Activated gamma-delta T cell treated with anti-CD3 and anti-CD28 coated beads, Interleukin-2, amount 50 U/mL, for 16 hours (primary cell): ENCODE measurements around the gene SYNGR4.

ENCODE experiments used
- DNase-seq: peaks from one replicate; pipeline ENCODE4 v3.0.0-alpha.2; 2020; ENCODE audit warnings: low read depth

Gene SYNGR4

DNA sequence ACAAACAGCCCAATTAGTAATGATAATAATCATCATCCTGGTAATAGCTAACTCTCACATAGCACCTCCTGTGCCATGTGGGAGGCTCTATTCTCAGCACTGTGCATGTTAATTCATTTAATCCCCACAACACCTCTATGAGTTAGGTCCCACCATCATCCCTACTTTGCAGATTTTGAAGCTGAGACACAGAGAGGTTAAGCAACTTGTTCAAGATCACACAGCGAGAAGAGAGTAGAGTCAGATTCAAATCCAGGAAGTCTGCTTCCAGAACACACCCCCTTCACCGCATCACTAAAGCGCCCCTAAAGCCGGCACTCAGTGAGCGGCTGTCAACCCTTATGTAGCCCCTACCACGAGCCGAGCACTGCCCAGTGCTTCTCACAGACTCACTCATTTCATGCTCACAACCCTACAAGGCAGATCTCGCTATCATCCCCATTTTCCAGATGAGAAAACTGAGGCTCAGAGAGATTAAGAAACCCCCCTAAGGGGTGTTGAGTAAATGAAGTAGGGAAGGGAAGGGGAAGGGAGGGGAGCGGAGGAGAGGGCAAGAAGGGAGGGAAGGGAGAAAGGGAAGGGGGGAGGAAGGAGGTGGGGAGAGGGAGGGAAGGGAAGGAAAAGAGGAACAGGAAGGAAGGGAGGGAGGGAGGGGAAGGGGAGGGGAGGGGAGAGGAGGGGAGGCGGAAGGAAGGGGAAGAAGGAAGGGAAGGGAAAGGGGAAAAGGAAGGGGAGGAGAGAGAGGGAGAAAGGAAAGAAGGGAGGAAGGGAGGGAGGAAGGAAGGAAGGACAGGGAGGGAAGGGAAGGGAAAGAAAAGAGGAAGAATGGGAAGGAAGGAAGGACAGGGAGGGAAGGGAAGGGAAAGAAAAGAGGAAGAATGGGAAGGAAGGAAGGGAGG lies 22.4 kb upstream of the SYNGR4 start:
- DNase-seq: no peak

DNA sequence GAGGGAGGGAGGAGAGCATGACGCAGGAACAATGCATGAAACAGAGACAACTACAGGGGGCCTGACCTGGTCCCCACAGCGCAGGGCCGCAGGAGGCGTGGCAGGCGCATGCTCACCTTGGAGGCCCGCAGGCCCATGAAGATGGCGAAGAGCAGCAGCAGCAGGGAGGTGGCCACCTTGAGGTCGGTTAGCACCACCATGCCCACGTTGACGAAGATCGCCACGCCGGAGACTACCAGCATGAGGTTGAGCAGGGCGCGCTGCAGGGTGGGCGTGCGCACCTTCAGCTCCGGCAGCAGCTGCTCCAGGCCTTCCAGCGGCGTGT lies 21.8 kb upstream of the SYNGR4 start:
- DNase-seq: no peak

DNA sequence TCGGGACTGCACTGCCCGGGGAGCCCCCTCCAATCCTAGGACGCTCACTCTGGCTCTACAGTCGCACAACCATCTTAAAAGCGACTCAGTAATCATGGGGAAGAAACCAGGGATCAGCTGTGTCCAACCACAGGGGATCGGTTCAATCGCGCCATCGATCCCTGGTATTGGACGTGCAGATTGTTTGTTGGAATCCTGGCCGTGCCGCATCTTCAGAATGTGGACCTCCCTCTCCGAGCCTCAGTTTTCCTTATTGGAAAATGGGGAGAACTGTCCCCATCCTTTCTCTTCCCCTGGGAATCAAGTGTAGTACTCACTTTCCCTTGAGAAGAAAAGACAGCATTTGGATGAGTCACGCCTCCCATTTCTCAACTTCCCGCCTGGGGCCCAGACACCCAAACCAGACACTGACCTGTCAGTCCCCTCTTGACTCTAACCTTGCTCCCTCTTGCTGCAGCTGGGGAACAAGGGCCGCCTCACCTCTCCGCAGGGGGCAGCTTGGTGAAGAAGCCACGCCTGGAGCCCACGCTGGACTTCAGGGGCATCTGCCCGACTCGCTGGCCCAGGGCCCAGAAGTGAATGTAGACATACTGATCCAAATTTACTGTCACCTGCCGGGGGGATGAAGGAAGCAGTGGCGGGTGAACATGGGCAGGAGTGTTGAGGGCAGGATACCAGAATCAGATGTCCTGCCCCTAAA lies 21.2 kb upstream of the SYNGR4 start:
- no peak for DNase-seq

DNA sequence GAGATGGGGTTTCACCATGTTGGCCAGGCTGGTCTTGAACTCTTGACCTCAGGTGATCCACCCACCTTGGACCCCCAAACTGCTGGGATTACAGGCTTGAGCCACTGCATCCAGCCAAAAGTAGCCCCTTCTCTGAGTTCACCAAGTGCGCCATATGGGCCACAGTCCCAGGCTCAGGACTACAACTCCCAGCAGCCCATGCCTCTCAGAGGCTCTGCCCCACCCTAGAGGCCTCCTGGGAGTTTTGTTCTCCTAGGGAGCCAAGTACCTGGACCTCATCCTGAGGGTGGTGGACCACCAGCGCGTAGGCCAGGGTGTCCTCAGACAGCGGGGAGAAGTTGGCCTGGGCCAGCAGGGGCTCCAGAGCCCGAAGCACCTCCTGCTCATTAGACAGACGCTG lies 19.3 kb upstream of the SYNGR4 start:
- DNase-seq: no peak

DNA sequence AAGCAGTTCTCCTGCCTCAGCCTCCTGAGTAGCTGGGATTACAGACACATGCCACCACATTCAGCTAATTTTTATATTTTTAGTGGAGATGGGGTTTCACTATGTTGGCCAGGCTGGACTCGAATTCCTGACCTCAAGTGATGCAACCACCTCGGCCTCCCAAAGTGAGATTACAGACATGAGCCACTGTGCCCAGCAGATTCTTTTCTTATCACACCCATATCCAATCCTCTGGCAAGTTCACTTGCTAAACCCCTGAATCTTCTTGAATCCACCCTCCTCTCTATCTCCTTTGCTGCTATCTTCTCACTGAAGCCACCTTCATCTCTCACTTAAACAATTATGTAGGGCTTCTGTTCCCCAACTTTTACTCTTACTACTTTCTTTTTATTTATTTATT lies 18.0 kb upstream of the SYNGR4 start:
- DNase-seq: no peak

DNA sequence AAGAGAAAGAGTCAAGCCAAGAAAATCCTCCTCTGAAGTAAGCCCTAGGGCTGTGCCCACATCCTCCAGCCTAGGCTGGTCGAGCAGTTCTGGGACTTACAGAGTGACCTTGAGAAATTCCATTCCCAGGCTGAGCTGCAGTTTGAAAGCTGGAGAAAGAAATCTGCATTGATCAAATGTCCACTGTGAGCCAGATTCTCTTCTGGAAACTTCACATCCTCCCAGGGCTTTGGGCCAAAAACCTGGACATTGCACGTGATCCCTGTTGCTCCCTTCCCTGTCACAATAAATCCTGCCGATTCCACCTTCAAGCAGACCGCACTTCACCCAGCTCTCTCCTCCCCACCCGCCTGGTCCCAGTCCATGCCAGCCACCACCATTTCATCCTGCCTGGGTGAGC lies 16.1 kb upstream of the SYNGR4 start:
- DNase-seq: no peak

DNA sequence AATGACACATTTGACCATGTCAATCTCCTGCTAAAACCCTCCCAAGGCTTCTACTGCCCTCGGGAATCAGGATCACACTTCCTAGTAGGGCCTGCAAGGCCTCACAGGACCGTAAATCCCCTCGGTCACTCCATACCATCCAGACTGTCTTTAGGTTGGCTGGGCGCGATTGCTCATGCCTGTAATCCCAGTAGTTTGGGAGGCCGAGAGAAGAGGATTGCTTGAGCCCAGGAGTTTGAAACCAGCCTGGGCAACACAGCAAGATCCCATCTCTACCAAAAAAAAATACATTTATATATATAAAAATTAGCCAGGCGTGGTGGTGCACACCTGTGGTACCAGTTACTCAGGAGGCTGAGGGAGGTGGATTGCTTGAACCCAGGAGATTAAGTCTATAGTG lies 15.4 kb upstream of the SYNGR4 start:
- no peak for DNase-seq

DNA sequence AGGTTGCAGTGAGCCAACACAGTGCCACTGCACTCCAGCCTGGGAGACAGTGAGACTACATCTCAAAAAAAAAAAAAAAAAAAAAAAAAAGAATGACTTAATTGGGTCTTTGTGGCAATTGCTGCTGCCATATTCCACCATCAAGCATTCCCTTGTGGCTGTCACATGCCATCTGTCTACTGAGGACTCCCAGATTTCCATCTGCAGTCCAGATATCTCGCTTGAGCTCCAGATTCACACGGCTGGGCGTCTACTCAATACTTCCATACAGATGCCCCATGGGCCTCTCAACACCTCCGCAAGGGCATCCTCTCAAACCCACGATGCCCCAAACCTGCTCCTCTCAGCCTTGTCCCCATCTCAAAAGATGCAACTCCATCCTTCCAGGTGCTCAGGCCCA lies 13.3 kb upstream of the SYNGR4 start:
- DNase-seq: no peak

DNA sequence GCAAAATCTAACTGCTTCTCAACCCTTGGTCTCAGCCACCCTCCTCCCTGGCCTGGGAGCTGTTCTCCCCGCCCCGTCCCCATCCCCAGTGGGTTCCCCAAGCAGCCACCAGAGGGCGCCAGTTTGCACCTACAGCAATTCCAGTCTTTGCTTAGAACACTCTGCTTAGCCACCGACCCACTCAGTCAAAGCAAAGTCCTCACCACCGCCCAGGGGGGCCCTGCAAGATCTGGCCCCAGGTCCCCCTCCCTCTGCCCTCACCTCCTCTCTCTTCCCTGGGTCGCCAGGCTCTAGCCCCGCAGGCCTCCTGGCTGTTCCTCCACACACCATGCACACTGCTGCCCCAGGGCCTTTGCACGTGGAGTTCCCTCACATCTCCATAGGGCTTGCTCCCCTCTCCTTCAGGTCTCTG lies 12.8 kb upstream of the SYNGR4 start:
- peak; percentile 75 for DNase-seq

DNA sequence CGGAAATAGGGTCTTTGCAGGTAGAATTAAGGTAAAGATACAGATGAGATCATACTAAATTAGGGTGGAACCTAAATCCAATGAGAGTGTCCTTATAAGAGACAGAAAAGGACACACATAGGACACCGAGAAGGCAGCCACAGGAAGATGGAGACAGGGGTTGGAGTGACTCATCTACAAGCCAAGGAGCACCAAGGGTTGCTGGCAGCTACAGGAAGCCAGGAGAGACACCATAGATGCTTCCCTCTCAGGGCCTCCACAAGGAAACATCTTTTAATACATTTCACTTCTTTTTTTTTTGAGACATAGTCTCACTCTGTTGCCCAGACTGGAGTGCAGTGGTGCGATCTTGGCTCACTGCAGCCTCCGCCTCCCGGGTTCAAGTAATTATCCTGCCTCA lies 10.5 kb upstream of the SYNGR4 start:
- no peak for DNase-seq

DNA sequence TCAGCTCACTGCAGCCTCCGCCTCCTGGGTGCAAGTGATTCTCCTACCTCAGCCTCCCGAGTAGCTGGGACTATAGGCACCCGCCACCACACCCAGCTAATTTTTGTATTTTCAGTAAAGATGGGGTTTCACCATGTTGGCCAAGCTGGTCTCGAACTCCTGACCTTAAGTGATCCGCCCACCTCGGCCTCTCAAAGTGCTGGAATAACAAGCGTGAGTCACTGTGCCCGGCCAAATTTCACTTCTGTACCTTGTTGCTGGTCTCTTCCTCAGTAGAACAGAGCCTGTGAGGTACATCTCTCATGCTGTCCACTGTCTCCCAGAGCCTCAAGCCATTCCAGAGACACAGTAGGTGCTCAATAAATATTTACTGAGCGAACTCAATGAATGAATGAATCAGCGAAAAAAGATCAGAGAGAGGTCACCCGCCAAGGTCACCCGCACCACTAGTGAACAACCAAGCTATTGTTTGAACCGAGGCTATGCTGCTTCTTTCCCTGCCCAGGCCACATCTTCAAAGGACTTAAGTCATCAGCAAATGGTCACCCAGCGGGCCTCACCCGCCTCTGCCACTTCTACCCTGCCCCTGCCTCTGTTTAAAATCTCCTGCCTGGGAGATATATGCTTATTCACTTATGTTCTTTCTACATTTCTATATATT lies 9.7 kb upstream of the SYNGR4 start:
- DNase-seq: no peak

DNA sequence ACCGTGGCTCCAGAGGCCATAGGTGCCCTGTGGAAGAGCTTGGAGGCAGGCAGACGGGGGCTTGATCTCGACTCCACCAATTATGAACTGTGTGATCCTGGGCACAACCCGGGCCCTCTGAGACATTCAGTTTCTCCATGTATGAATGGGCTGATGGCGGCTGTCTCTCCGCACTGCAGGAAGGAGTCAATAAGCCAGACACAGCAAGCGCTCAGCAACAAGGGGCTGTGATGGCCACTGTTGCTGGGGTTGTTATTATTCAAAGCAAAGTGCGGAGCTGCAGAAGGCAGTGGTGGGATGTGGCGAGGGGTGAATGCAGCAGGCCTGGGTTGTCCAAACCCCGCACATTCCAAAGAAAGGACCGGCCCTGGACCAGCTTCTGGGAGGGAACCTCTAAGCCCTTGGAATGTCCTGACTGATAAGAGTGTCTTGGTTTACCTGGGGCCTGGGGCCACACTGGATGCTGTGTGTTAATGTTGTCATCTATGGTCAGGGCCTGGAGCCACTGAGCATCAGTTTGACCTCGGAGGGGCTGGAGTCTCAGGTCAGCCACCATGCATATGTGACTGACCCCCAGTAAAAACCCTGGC lies 8.7 kb upstream of the SYNGR4 start:
- no peak for DNase-seq

DNA sequence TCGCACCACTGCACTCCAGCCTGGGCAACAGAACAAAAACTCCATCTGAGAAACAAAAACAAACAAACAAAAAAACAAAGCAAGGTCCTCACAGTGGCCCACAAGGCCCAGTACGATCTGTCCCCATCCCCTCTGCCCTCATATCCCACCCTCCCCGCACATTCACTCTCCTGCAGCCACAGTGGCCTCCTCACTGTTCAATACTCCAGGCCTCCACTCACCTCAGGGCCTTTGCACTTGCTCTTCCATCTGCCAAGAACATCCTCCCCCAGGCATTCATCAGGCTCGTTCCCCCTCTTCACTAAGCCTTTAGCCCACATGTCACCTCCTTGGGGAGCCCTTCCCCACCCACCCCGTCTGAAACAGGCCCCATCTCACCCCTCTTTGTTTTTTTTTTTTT lies 5.0 kb upstream of the SYNGR4 start:
- no peak for DNase-seq

DNA sequence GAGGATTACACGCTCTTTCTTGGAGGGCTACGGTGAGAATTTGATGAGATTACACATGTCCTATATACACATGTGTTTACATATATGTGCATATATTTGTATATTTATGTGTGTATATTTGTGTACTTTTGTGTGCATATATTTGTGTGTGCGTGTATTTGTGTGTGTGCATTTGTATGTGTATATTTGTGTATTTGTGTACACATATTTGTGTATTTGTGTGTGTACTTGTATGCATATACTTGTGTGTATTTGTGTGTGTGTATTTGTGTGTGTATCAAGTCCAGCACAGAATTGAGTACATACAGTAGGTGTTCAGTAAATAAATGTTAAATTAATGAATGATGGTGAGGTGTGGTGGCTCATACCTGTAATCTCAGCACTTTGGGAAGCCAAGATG lies 2.3 kb upstream of the SYNGR4 start:
- no peak for DNase-seq

DNA sequence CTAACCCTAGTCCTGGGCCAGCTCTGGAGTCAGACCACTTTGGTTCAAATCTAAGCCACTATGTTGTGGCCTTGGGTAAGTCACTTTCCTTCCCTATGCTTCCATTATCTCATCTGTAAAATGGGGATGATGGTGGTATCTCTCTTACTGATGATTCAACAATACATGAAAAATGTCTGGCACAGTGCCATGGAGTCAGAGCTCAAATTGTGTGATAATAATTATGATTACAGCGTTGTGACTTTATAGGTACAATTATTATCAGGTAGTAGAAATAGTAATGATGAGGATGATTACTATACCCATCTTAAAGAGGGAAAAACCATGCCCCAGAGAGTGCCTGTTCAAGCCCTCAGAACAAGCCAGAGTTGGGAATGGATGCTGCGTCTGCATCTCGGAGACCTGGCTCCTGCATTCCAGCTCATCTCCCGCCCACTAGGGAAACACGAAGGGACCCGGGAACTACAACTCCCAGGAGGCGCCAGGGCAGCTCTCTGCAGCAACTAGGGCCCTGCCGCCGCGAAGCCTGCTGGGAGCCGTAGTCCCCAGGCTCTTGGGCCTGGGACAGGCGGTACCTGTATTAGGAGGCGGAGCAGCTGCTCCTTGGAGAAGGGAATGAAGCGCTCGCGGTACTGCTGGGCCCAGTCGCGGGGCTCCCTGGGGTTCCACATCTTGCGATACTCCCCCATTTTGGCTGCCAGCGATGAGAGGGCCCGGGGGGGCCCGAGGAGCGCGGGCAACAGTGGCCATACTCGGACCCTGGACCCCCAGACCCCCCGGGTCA lies 1.3 kb upstream of the SYNGR4 start:
- DNase-seq: peak; percentile 77

DNA sequence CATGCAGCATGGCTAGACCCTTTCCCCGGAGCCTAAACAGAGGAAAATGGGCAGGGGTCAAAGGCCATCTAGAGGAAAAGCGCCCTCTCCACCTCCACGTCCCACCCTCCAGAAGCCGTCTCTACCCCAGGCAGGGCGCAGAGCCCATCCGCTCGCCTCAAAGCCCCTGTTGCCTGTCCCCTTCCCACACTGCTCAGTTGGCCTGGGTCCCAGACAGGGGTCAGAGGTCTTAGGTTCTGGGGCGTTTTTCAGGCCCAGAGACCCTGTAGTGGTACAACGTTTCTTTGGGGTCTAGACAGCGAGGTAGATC lies 712 bp upstream of the SYNGR4 start:
- DNase-seq: no peak

DNA sequence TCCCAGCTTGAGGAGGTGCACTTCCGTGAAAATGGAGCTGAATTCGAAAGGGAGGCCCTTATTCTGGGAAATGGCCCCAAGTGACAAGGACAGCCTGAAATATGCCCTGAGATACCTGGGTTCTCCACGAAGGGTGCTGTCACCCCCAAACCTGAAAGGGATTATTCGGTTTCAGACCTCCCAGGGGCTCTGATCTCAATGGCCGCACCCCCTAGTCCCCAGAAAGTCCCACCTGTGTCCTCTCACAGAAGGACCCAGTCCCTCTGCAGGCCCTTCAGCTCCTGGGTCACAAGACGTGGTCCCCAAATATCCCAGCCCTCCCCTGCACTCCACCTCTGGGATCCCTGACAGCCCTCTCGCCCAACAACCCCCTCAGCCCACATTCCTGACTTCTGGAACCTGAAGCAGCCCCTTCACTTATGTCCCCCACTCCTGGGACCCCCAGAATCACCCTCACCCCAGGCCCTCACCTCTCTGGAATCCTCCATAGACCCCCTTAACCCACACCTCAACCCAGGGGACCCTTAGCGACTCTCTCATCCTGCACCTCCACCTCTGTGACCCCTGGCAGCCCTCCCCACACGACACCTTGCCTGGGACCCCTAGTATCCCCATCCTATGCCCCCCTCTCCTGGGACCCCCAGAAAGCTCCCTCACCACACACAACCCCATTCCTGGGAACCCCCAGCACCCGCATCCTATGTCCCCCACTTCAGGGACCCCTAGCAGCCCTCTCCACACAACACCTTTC lies 606 bp downstream of the SYNGR4 start:
- DNase-seq: no peak

DNA sequence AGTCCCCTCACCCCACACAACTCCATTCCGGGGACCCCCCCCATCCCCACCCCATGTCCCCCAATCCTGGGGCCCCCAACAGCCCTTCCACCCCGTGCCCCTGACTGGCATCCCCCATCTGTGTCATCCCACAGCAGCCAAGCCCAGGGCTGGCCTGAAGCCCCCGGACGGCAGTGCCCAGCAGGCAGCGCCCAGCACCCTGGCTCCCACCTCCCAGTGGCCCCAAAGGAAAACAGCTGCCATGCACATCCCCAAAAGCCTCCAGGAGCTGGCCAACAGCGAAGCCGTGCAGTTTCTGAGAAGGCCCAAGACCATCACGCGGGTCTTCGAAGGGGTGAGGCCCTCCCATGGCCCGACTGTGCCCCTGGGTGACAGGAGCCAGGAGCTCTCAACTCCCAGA lies 1.4 kb downstream of the SYNGR4 start:
- DNase-seq: no peak

DNA sequence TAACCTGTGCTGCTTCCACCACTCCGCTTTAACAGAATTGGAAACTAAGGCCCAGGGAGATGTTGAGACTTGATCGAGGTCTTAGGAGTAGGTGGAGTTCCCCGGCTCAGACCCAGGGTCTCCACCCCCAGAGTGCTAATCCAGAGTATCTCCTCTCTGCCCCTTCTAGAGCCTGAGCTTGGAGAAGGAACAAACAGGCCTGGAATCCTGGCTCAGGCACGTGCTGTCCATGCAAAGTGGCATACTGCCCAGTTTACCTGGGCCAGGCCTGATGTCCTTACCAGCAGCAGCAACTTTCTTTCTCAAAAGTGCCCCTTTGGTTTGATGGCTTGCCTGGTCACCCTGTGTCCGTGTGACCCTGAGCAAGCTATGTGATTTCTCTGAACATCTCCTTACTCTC lies 3.7 kb downstream of the SYNGR4 start:
- DNase-seq: no peak

DNA sequence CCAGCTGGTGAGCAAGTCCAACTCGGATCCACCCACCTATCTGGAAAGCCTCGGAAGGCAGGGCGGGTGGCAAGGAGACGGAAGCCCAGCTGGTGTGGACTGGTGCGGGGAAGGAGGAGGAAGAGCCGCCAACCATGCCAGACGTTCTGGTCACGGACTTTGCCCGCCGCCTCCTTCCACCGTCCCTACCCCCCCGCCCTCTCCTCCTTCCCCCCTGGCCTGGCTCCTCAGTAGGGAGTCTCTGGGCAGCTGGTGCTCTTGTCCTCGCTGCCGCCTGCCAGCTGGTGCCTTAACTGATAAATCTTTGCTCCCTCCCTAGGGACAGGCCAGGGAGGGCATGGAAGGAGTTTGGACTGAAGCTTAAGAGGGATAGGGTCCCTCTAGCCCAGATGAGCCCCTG lies 4.8 kb downstream of the SYNGR4 start:
- no peak for DNase-seq

DNA sequence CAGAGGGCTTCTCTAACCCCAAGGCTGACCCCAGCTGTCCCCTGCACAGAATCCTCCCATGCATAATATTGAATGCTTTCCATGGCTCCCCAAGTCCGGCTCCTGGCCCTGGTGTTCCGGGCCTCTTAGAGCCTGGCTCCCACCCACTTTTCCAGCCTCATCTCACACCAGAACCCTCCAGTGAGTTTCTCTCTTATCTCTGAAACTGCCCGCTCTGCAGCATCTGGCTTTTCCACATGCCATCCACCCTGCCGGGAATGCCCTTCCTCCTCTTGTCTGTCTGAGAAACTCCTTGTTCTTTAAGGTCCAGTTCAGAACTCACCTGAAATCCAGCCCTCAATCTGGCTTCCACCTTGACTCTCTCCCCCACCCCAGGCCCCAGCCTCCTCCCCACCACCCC lies 6.8 kb downstream of the SYNGR4 start:
- no peak for DNase-seq

DNA sequence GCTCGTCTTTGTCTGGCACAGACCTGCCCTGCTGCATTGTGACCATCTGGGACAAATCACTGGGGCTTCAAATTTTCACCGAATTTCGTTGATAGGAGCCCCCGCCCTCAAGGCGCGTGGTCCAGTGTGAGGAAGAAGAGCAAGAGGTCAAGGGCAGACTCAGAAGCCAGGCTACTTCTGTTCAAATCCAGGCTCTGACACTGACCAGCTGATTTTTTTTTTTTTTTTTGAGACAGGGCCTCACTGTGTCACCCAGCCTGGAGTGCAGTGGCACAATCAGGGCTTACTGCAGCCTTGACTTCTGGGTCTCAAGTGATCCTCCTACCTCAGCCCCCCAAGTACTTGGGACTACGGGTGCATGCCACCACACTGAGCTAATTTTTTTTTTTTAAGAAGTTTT lies 7.2 kb downstream of the SYNGR4 start:
- no peak for DNase-seq
